ENCODE data around the gene CCNI2.

Gene CCNI2

GRCh38 chr5:132779961-132780360 is 32.7 kb downstream of the CCNI2 start:
- Histone ChIP-seq H3K9me3 (ENCODE audit: control insufficient read depth in 1 of 2, low read length in 2 of 2) (no peaks in the 10 kb centered on the region), H3K36me3 (ENCODE audit: control insufficient read depth in 1 of 2, insufficient read depth in 2 of 2, low read length in 2 of 2) (no peaks in the 10 kb centered on the region), H3K4me3 (ENCODE audit: low read depth in 1 of 2, low read length in 2 of 2) (no peak overlapping the region), H3K27ac (ENCODE audit: low read depth, low read length) (no peak overlapping the region), H3K27me3 (ENCODE audit: control insufficient read depth in 1 of 2, insufficient read depth in 2 of 2, low read length in 2 of 2) (peaks cover 0 to 2% of the 10 kb centered on the region in 2 donors), H3K9ac (ENCODE audit: low read depth in 1 of 2, low read length in 2 of 2) (no peak overlapping the region), H3K4me1 (ENCODE audit: control insufficient read depth in 1 of 2, insufficient read depth in 2 of 2, low read length in 2 of 2) (peaks cover 22 to 24% of the 10 kb centered on the region in 2 donors)

DNA sequence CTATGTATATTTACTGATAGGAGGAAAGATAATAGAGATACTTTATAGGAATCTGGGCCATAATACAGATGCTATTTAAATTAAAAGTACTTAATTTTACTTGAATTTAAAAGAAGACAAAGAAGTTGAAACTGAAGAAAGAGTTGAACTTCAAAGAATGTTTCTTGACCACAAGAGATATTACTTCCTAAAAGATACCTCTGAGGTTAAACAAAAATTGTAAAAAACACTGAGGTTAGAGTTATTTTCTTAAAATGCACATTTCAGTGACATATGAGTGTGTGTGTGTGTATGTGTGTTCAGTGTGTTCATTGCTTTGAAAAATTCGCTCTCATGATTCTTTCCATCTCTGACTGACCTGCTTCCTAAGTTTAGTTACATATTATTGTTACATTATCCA is 33.4 kb downstream of the CCNI2 start:
- peaks cover 16 to 18% of the 10 kb centered on the region in 2 donors for H3K4me1 ChIP-seq (ENCODE audit: control insufficient read depth in 1 of 2, insufficient read depth in 2 of 2, low read length in 2 of 2)
- no peak overlapping the region for H3K9ac ChIP-seq (ENCODE audit: low read depth in 1 of 2, low read length in 2 of 2)
- no peaks in the 10 kb centered on the region for H3K36me3 ChIP-seq (ENCODE audit: control insufficient read depth in 1 of 2, insufficient read depth in 2 of 2, low read length in 2 of 2)
- no peak overlapping the region for H3K4me3 ChIP-seq (ENCODE audit: low read depth in 1 of 2, low read length in 2 of 2)
- no peaks in the 10 kb centered on the region for H3K9me3 ChIP-seq (ENCODE audit: control insufficient read depth in 1 of 2, low read length in 2 of 2)
- H3K27me3 ChIP-seq (ENCODE audit: control insufficient read depth in 1 of 2, insufficient read depth in 2 of 2, low read length in 2 of 2): peaks cover 0 to 2% of the 10 kb centered on the region in 2 donors
- no peak overlapping the region for H3K27ac ChIP-seq (ENCODE audit: low read depth, low read length)

GRCh38 chr5:132781029-132781428 is 33.8 kb downstream of the CCNI2 start:
- Histone ChIP-seq H3K36me3 (ENCODE audit: control insufficient read depth in 1 of 2, insufficient read depth in 2 of 2, low read length in 2 of 2) (no peaks in the 10 kb centered on the region), H3K4me1 (ENCODE audit: control insufficient read depth in 1 of 2, insufficient read depth in 2 of 2, low read length in 2 of 2) (peaks cover 11 to 13% of the 10 kb centered on the region in 2 donors), H3K27me3 (ENCODE audit: control insufficient read depth in 1 of 2, insufficient read depth in 2 of 2, low read length in 2 of 2) (peaks cover 0 to 2% of the 10 kb centered on the region in 2 donors), H3K27ac (ENCODE audit: low read depth, low read length) (no peak overlapping the region), H3K4me3 (ENCODE audit: low read depth in 1 of 2, low read length in 2 of 2) (no peak overlapping the region), H3K9ac (ENCODE audit: low read depth in 1 of 2, low read length in 2 of 2) (no peak overlapping the region), H3K9me3 (ENCODE audit: control insufficient read depth in 1 of 2, low read length in 2 of 2) (no peaks in the 10 kb centered on the region)

GRCh38 chr5:132782101-132782500 is 34.9 kb downstream of the CCNI2 start:
- no peak overlapping the region for H3K27ac ChIP-seq (ENCODE audit: low read depth, low read length)
- H3K4me3 ChIP-seq (ENCODE audit: low read depth in 1 of 2, low read length in 2 of 2): no peak overlapping the region
- H3K27me3 ChIP-seq (ENCODE audit: control insufficient read depth in 1 of 2, insufficient read depth in 2 of 2, low read length in 2 of 2): peaks cover 0 to 2% of the 10 kb centered on the region in 2 donors
- no peak overlapping the region for H3K9ac ChIP-seq (ENCODE audit: low read depth in 1 of 2, low read length in 2 of 2)
- no peaks in the 10 kb centered on the region for H3K9me3 ChIP-seq (ENCODE audit: control insufficient read depth in 1 of 2, low read length in 2 of 2)
- peaks cover 9 to 10% of the 10 kb centered on the region in 2 donors for H3K4me1 ChIP-seq (ENCODE audit: control insufficient read depth in 1 of 2, insufficient read depth in 2 of 2, low read length in 2 of 2)
- H3K36me3 ChIP-seq (ENCODE audit: control insufficient read depth in 1 of 2, insufficient read depth in 2 of 2, low read length in 2 of 2): no peaks in the 10 kb centered on the region

DNA sequence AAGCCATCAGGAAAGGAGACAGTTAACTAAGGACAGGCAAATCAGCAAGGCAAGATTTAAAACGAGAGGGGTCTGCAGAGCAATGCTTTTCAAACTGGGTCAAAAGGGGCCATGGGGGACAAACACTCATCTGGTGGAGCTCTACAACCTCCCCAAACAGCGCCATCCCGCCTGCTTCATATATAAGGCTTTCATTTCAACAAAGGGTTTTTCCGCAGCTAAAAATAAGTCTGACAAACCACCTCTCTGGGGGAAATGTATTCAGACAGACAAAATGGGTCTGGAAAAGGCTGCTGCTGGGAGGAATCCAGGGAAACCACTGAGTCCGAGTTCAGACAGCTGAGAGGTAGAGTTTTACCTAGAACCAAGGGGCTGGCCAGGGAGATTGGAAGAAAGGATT is 38.1 kb downstream of the CCNI2 start:
- Histone ChIP-seq H3K27me3 (ENCODE audit: control insufficient read depth in 1 of 2, insufficient read depth in 2 of 2, low read length in 2 of 2) (no peaks in the 10 kb centered on the region), H3K4me1 (ENCODE audit: control insufficient read depth in 1 of 2, insufficient read depth in 2 of 2, low read length in 2 of 2) (no peaks in the 10 kb centered on the region), H3K4me3 (ENCODE audit: low read depth in 1 of 2, low read length in 2 of 2) (no peak overlapping the region), H3K9ac (ENCODE audit: low read depth in 1 of 2, low read length in 2 of 2) (no peak overlapping the region), H3K36me3 (ENCODE audit: control insufficient read depth in 1 of 2, insufficient read depth in 2 of 2, low read length in 2 of 2) (no peaks in the 10 kb centered on the region), H3K9me3 (ENCODE audit: control insufficient read depth in 1 of 2, low read length in 2 of 2) (no peaks in the 10 kb centered on the region), H3K27ac (ENCODE audit: low read depth, low read length) (no peak overlapping the region)

DNA sequence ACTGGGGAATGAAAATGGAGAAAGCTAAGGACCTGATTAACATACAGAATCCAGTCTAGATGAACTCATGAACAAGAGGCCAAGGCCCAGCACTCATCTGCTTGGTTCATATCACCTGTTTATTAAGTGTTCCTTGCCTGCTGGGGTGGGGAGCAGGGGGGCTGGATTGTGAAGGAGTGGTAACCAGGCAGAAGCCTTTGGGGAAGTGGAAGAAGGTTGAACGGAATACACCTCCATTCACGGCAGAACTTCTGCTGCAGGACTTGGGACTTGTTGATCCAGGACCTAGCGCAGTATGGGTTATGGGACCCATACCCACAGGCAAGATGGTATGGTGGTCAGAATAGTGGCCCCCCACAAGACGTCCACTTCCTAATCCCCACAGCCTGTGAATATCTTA is 38.6 kb downstream of the CCNI2 start:
- Histone ChIP-seq H3K9me3 (ENCODE audit: control insufficient read depth in 1 of 2, low read length in 2 of 2) (no peaks in the 10 kb centered on the region), H3K4me1 (ENCODE audit: control insufficient read depth in 1 of 2, insufficient read depth in 2 of 2, low read length in 2 of 2) (no peaks in the 10 kb centered on the region), H3K27ac (ENCODE audit: low read depth, low read length) (no peak overlapping the region), H3K27me3 (ENCODE audit: control insufficient read depth in 1 of 2, insufficient read depth in 2 of 2, low read length in 2 of 2) (no peaks in the 10 kb centered on the region), H3K4me3 (ENCODE audit: low read depth in 1 of 2, low read length in 2 of 2) (no peak overlapping the region), H3K9ac (ENCODE audit: low read depth in 1 of 2, low read length in 2 of 2) (no peak overlapping the region), H3K36me3 (ENCODE audit: control insufficient read depth in 1 of 2, insufficient read depth in 2 of 2, low read length in 2 of 2) (no peaks in the 10 kb centered on the region)

- Histone ChIP-seq H3K27ac (ENCODE audit: low read depth, low read length) (no peak overlapping the region), H3K27me3 (ENCODE audit: control insufficient read depth in 1 of 2, insufficient read depth in 2 of 2, low read length in 2 of 2) (no peaks in the 10 kb centered on the region), H3K4me3 (ENCODE audit: low read depth in 1 of 2, low read length in 2 of 2) (no peak overlapping the region), H3K4me1 (ENCODE audit: control insufficient read depth in 1 of 2, insufficient read depth in 2 of 2, low read length in 2 of 2) (no peaks in the 10 kb centered on the region), H3K36me3 (ENCODE audit: control insufficient read depth in 1 of 2, insufficient read depth in 2 of 2, low read length in 2 of 2) (no peaks in the 10 kb centered on the region), H3K9ac (ENCODE audit: low read depth in 1 of 2, low read length in 2 of 2) (no peak overlapping the region), H3K9me3 (ENCODE audit: control insufficient read depth in 1 of 2, low read length in 2 of 2) (no peaks in the 10 kb centered on the region)
These were observed 39.9 kb downstream of the CCNI2 start for GRCh38 chr5:132787076-132787475.

DNA sequence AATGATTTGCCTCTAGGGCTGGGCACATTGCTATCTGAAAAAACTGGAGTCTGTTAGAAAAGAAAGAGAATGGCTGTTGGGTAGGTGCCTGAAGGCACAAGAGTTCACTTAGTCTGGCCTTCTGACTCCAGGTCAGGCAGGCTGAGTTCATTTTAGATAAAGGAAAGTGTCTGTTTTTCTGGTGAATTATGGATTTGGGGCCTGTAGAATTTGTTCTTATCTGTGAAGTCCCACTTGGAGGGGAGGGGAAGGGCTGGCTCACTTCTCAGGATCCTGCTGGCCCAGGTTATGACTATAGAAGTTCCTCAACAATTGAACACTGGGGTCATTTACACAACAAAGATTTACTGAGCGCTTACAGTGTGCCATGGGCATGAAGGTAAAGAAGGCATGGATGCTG is 41.3 kb downstream of the CCNI2 start:
- Histone ChIP-seq H3K36me3 (ENCODE audit: control insufficient read depth in 1 of 2, insufficient read depth in 2 of 2, low read length in 2 of 2) (no peaks in the 10 kb centered on the region), H3K4me3 (ENCODE audit: low read depth in 1 of 2, low read length in 2 of 2) (no peak overlapping the region), H3K9ac (ENCODE audit: low read depth in 1 of 2, low read length in 2 of 2) (no peak overlapping the region), H3K4me1 (ENCODE audit: control insufficient read depth in 1 of 2, insufficient read depth in 2 of 2, low read length in 2 of 2) (no peaks in the 10 kb centered on the region), H3K27ac (ENCODE audit: low read depth, low read length) (no peak overlapping the region), H3K27me3 (ENCODE audit: control insufficient read depth in 1 of 2, insufficient read depth in 2 of 2, low read length in 2 of 2) (no peaks in the 10 kb centered on the region), H3K9me3 (ENCODE audit: control insufficient read depth in 1 of 2, low read length in 2 of 2) (no peaks in the 10 kb centered on the region)

DNA sequence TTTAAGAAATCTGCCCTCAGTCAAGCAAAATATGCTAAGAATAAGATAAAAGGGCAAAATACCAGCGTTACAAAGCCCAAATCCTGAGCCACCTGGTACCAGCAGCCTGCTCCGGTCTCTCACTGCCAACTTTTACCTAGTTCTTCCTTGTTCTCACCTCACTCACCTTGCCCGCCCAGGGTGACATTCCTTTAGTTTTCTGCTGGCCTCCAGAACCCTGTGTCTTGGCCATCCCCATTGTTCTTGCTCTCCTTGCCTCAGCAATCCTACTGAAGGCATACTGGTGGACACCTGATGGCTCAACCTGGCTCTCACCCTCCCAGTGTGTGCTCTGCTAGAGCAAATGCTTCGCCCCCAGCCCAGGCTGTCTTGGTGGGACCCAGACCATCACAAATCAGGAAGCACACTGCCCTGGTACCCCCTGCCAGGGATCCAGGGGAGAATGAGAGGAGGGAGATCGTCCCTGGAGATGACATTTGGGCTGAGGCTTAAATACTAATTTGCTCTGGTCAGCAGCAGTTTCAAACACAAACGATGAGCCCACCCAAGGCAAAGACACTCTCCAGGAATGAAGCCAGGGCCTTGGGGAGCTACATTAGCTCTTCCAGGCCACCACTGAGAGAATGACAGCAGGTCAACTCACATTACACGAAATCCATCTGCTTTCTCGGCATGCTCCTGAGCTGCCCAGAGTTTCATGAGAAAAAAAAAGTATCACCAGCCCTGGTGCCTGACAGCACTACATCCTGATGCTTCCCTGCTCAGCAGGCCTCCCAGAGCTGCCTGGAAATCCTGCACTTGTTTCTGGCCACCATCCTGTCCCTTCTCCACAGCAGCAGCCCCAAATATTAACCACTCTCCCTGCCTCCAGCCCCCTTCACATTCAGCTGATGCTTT is 42.0 kb downstream of the CCNI2 start:
- H3K9ac ChIP-seq (ENCODE audit: low read depth in 1 of 2, low read length in 2 of 2): no peak overlapping the region
- H3K36me3 ChIP-seq (ENCODE audit: control insufficient read depth in 1 of 2, insufficient read depth in 2 of 2, low read length in 2 of 2): no peaks in the 10 kb centered on the region
- H3K27me3 ChIP-seq (ENCODE audit: control insufficient read depth in 1 of 2, insufficient read depth in 2 of 2, low read length in 2 of 2): no peaks in the 10 kb centered on the region
- H3K4me3 ChIP-seq (ENCODE audit: low read depth in 1 of 2, low read length in 2 of 2): no peak overlapping the region
- no peaks in the 10 kb centered on the region for H3K9me3 ChIP-seq (ENCODE audit: control insufficient read depth in 1 of 2, low read length in 2 of 2)
- H3K27ac ChIP-seq (ENCODE audit: low read depth, low read length): no peak overlapping the region
- no peaks in the 10 kb centered on the region for H3K4me1 ChIP-seq (ENCODE audit: control insufficient read depth in 1 of 2, insufficient read depth in 2 of 2, low read length in 2 of 2)

GRCh38 chr5:132790201-132790865 is 43.1 kb downstream of the CCNI2 start:
- H3K27ac ChIP-seq (ENCODE audit: low read depth, low read length): no peak overlapping the region
- no peaks in the 10 kb centered on the region for H3K4me1 ChIP-seq (ENCODE audit: control insufficient read depth in 1 of 2, insufficient read depth in 2 of 2, low read length in 2 of 2)
- no peaks in the 10 kb centered on the region for H3K27me3 ChIP-seq (ENCODE audit: control insufficient read depth in 1 of 2, insufficient read depth in 2 of 2, low read length in 2 of 2)
- no peak overlapping the region for H3K9ac ChIP-seq (ENCODE audit: low read depth in 1 of 2, low read length in 2 of 2)
- H3K9me3 ChIP-seq (ENCODE audit: control insufficient read depth in 1 of 2, low read length in 2 of 2): no peaks in the 10 kb centered on the region
- H3K36me3 ChIP-seq (ENCODE audit: control insufficient read depth in 1 of 2, insufficient read depth in 2 of 2, low read length in 2 of 2): no peaks in the 10 kb centered on the region
- no peak overlapping the region for H3K4me3 ChIP-seq (ENCODE audit: low read depth in 1 of 2, low read length in 2 of 2)

Data from duodenal mucosa (tissue), 2 donors.